ENCODE measurements around the gene VPS9D1. TPM values are rescaled to one million over a fixed set of nuclear protein-coding genes. Genes with fewer than 3 reads are reported as not detected.

The VPS9D1 gene, protein sequence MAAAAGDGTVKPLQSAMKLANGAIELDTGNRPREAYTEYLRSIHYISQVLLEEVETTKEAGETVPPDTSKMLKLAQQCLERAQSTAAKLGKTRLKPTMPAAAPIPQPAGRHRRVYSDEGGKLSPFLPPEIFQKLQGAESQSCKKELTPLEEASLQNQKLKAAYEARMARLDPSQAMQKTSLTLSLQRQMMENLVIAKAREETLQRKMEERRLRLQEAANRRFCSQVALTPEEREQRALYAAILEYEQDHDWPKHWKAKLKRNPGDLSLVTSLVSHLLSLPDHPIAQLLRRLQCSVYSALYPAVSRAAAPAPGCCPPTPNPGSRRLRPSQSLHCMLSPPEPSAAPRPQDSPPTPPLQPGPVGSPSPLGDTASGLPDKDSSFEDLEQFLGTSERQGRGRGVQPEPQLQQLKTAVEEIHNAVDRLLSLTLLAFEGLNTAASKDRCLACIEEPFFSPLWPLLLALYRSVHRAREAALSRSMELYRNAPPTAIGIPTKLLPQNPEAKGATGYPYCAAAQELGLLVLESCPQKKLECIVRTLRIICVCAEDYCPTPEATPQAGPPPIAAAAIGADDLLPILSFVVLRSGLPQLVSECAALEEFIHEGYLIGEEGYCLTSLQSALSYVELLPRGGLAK
- 12.7 and 16.4 TPM in 2 replicates for total RNA-seq

DNA sequence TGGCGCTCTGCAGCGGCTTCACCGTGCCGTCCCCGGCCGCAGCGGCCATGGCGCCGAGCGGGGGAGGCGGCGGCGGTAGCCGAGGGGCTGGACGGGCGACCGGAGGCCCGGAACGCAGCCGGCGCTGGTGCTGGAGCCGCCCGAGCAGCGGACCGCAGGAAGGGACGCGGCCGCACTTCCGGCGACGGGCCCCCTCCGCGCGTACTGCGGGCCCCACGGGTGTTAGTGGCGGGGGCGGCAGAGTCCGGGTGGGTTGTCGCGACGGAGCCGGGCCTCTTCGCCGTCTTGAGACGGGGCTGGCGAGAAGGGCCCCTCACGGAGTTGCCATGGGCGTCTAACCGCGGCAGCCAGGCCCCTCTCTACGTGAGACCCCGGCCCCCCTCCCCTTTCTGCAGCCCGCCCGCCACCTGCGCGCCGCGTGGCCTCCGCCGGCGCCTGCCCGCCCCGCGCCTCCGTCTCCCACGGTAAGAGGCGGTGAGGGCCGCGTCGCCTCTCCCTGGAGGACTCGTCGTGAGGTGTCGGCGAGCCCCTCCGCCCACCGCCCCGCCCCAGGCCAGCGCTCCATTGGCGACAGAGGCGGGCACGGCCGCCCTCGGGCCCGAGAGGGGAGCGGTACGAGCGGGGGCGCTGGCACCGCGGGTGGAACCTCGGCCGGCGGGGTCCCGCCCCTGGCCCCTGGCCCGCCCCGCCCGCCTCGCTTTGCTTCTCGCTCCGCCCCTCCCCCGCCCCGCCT is at the start of gene VPS9D1, which contains the start of gene ZNF276:
Gene VPS9D1, minus strand, starts transcription at position 86 of the 733 bp plus-strand sequence. Its CDS starts 37 bp downstream, at position 49.
Gene ZNF276, plus strand, starts transcription at position 725 of the 733 bp plus-strand sequence. CDS start 104 bp downstream, outside the sequence.

DNA sequence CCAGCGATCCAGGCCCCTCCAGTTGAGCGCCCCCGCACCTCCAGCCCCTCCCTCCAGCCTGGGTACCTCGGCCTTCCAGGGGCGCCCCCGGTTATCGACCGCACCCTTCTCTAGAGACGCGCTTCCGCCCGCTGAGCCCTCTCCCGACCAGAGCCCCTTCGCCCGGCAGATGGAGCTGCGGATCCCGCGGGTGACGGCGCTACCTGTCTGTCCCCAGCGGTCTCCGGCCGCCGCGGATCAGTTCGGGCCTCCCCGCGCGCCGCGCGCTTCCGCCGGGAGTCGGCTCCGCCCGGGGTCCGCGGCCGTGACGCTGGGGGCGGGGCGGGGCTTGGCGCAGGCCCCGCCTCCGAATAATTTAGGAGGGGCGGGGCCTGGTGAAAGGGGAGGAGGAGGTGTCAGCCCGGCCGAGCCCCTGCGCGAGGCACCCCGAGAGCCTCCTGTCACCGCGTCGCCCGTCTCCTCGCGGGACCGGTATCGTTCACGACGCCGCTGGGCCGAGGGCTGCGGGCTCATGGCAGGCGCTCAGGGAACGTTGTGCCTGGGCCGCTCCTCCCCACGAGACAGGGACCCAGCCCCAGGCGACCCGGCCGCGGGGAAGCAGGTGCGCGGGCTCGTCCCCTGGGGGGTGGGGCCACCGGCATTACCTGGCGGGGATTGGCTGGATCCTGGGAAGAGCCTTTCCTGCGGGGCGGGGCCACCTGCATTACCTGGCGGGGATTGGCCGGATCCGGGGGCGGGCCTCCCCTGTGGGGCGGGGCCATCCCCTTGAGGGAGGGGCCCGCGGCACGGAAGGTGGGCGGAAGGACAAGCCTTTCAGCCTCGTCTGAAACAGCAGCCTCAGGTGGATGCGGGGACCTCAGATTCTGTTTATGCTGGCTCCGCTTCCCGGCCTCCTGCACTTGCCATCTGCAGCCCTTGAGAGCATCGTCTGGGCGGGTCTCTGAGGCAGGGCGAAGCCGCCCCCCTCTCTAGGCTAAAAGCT is 19.0 kb downstream of the VPS9D1 start, which contains the start of gene SPATA2L:
Gene SPATA2L, minus strand, starts transcription at position 281 of the 982 bp plus-strand sequence. CDS start 473 bp downstream, outside the sequence.

DNA sequence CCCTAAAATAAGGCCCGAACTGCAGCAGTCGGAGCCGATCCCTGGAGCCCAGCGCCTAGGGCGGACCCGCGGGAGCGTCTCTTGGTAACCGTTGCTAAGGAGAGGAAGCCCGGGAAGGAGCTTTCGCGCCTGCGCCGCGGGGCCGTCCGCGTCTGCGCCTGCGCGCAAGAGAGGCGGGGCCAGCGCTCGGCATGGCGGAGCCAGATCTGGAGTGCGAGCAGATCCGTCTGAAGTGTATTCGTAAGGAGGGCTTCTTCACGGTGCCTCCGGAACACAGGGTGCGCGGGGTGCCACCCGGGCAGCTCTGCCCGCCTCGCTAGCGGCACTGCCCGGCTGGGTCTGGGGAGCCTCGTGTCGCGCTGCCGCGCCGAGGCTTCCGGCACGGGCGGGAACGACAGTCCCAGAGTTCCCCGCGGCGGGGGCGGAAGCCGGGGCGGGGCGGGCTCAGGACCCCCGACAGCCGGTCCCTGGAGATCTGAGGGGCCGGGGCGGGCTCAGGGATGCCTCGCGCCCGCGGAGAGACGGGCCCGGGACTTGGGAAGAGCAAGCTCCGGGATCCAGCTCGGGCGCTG is 34.1 kb downstream of the VPS9D1 start, which contains the start of gene CDK10:
Gene CDK10, plus strand, starts transcription at position 170 of the 572 bp plus-strand sequence. Its CDS starts 22 bp downstream, at position 192.

DNA sequence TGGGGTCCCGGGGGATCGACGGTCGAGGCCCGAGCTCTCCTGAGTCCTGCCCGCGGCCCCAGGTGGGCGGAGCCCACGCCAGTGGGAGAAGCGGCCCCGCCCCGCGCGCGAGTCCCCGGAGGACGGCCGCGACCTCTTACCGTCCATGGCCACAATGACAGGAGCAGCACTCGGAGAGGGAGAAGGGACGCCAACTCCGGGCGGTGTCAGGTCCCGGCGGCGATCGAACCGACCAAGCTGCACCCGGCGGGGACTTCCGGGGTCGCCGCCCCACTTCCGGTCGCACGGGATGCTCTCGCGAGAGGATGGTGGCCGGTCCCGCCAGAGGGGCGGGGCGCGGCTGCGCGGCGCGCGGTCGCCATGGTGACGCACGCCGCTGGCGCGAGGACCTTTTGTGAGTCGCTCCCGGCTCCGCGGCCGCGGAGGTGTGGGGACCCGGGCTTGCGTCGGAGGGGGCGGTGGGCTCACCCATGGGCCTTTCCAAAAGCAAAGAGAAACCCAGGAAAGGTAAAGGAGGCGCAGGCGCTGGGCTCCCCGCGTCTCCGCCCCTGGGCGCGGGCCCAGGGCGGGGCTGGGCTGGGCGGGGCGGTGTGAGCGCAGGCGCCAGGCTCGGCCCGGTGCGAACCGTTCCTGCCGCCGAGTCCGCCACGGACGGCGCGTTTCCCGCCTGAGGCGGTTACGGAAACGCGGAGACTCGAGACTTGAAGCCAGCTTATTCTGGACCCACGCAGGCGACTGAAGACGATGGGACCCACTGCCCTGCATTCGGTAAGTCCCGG is 63.1 kb downstream of the VPS9D1 start, which contains the start of the genes CHMP1A and SPATA33:
Gene CHMP1A, minus strand, starts transcription at position 267 of the 779 bp plus-strand sequence. Its CDS starts 120 bp downstream, at position 147.
Gene SPATA33, plus strand, starts transcription at position 395 of the 779 bp plus-strand sequence. Its CDS starts 76 bp downstream, at position 471.

Other genes with a start within 250 kb of the VPS9D1 start
- 101 and 130 TPM in 2 replicates for gene ANKRD11, start 230.3 kb downstream of the VPS9D1 start, total RNA-seq
- gene SPG7, start 212.5 kb downstream of the VPS9D1 start, total RNA-seq: 58.9 and 134 TPM in 2 replicates
- gene RPL13, start 160.2 kb downstream of the VPS9D1 start, total RNA-seq: 1,853 and 3,370 TPM in 2 replicates
- 25.6 and 44.9 TPM in 2 replicates for gene CPNE7, start 145.1 kb downstream of the VPS9D1 start, total RNA-seq
- 0.88 TPM in 1 of 2 replicates, not detected in the other for gene DPEP1, start 107.3 kb downstream of the VPS9D1 start, total RNA-seq
- 125 and 137 TPM in 2 replicates for gene CHMP1A, start 63.2 kb downstream of the VPS9D1 start, total RNA-seq
- gene SPATA33, start 63.1 kb downstream of the VPS9D1 start, total RNA-seq: 2.4 and 5.6 TPM in 2 replicates
- gene CDK10, start 34.2 kb downstream of the VPS9D1 start, total RNA-seq: 34.4 and 53.1 TPM in 2 replicates
- gene SPATA2L, start 19.2 kb downstream of the VPS9D1 start, total RNA-seq: 19.8 and 20.4 TPM in 2 replicates
- gene ZNF276, start 639 bp upstream of the VPS9D1 start, total RNA-seq: 16.9 and 18.9 TPM in 2 replicates
- 2.4 and 51.7 TPM in 2 replicates for gene FANCA, start 95.7 kb upstream of the VPS9D1 start, total RNA-seq
- gene SPIRE2, start 107.6 kb upstream of the VPS9D1 start, total RNA-seq: 3.0 and 7.0 TPM in 2 replicates
- 221 and 314 TPM in 2 replicates for gene TCF25, start 152.7 kb upstream of the VPS9D1 start, total RNA-seq
- 3.9 and 5.6 TPM in 2 replicates for gene MC1R, start 198.0 kb upstream of the VPS9D1 start, total RNA-seq
- gene TUBB3, start 202.4 kb upstream of the VPS9D1 start, total RNA-seq: 114 and 360 TPM in 2 replicates
- gene DEF8, start 227.9 kb upstream of the VPS9D1 start, total RNA-seq: 77.3 and 93.3 TPM in 2 replicates

Data from placental pericyte (primary cell).